Thyroid gland (tissue), 4 donors: Measurements from ENCODE around the gene CTIF.

ENCODE experiments used
- POLR2A ChIP-seq, 2 donors: fragments of 450-650 bp; IDR thresholded peaks; one replicate each; pipeline ENCODE4 v1.6.1; 2017; ENCODE audit warnings: antibody characterized with exemption in 2 of 2, mild to moderate bottlenecking in 2 of 2, moderate library complexity in 1 of 2
- TF ChIP-seq, protein P1 (sequence below), 6 experiments: fragments of 200-600 bp in 3 of 6; fragments of 450-650 bp in 3 of 6; sonication (generic) in 3 of 6; IDR thresholded peaks; one replicate each; pipeline ENCODE4 v1.5.1; 2016 to 2019; ENCODE audit warnings: antibody characterized with exemption in 6 of 6, mild to moderate bottlenecking in 2 of 6, inconsistent platforms in 1 of 6, moderate library complexity in 1 of 6

DNA sequence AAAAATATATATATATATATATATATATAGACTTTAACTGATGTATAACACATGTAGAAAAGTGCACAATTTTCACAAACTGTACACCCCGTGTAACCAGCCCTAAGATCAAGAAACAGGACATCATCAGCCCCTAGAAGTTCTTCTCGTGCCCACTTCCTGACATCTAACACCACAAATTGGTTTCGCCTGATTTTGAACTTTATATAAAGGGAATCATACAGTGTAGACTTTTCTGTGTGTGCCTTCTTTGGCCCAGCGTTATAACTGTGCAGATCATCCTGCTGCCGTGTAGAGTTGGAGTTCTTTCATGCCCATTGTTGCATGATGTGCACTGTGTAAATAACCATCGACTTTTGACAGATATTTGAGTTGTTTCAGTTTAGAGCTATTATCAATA is 370.9 kb downstream of the CTIF start:
- TF ChIP-seq, protein P1, sequence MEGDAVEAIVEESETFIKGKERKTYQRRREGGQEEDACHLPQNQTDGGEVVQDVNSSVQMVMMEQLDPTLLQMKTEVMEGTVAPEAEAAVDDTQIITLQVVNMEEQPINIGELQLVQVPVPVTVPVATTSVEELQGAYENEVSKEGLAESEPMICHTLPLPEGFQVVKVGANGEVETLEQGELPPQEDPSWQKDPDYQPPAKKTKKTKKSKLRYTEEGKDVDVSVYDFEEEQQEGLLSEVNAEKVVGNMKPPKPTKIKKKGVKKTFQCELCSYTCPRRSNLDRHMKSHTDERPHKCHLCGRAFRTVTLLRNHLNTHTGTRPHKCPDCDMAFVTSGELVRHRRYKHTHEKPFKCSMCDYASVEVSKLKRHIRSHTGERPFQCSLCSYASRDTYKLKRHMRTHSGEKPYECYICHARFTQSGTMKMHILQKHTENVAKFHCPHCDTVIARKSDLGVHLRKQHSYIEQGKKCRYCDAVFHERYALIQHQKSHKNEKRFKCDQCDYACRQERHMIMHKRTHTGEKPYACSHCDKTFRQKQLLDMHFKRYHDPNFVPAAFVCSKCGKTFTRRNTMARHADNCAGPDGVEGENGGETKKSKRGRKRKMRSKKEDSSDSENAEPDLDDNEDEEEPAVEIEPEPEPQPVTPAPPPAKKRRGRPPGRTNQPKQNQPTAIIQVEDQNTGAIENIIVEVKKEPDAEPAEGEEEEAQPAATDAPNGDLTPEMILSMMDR (IDR thresholded peaks at IDR 0.05): no peak
- TF ChIP-seq POLR2A (IDR thresholded peaks at IDR 0.05): no peak
